Activated CD8-positive, alpha-beta T cell treated with anti-CD3 and anti-CD28 coated beads for 36 hours (primary cell): ENCODE results near the gene ZNF133. TPM values are rescaled to one million over a fixed set of nuclear protein-coding genes. Genes with fewer than 3 reads are reported as not detected.
"Not testable (repeated sequence)": the region's sequence is repeated elsewhere in the genome, so short reads cannot be mapped to it uniquely, and the experiment has no call there.

Experiments
- ATAC-seq: fragments of 200-7000 bp; cut with Tn5 transposase; one replicate; pipeline ENCODE4 v1.10.0; 2021; ENCODE audit warnings: mild to moderate bottlenecking, moderate library complexity
- CTCF ChIA-PET: fragments of 350-600 bp; sonication (Branson Sonifier 250); formaldehyde crosslinking; loops from one replicate; lab custom pipeline; 2021; ENCODE audit warnings: antibody characterized with exemption; lab: Charles Lee
- POLR2A ChIA-PET: fragments of 350-600 bp; sonication (Branson Sonifier 250); formaldehyde crosslinking; loops from one replicate; lab custom pipeline; 2021; ENCODE audit warnings: antibody characterized with exemption; lab: Charles Lee
- DNase-seq: peaks from one replicate; pipeline ENCODE4 v3.0.0-alpha.2; 2020
- H3K27ac Mint-ChIP-seq: one replicate; pipeline ENCODE4 v1.8.0; 2021; ENCODE audit warnings: mild to moderate bottlenecking, mixed read lengths
- H3K27me3 Mint-ChIP-seq: one replicate; pipeline ENCODE4 v1.8.0; 2021; ENCODE audit warnings: mixed read lengths
- H3K36me3 Mint-ChIP-seq: one replicate; pipeline ENCODE4 v1.8.0; 2021; ENCODE audit warnings: low read depth, mixed read lengths
- H3K4me1 Mint-ChIP-seq: one replicate; pipeline ENCODE4 v1.8.0; 2021; ENCODE audit warnings: low read depth, mixed read lengths
- H3K4me3 Mint-ChIP-seq: one replicate; pipeline ENCODE4 v1.8.0; 2021; ENCODE audit warnings: mild to moderate bottlenecking, moderate library complexity, mixed read lengths
- H3K9me3 Mint-ChIP-seq: one replicate; pipeline ENCODE4 v1.8.0; 2021; ENCODE audit warnings: mixed read lengths
- CTCF ChIP-seq: fragments of 200-600 bp; IDR thresholded peaks from one replicate; pipeline ENCODE4 v1.8.0; 2022; ENCODE audit warnings: antibody characterized with exemption, mild to moderate bottlenecking
- intact Hi-C: fragments of 100-400 bp; cut with micrococcal nuclease; formaldehyde crosslinking; loops from one replicate; pipeline ENCODE4 v1.10.0; 2022
- total RNA-seq, 2 experiments: library from RNA; stranded (reverse); gene quantifications; one replicate each; pipeline ENCODE4 v1.2.3, GENCODE V29; 2021

ZNF133 gene
- total RNA-seq, 2 experiments from 2014 or later = 8.0 TPM

GRCh38 chr20:18267815-18268214 is 20.5 kb upstream of the ZNF133 start:
- Mint-ChIP-seq H3K27me3 (peaks cover 19% of the 10 kb centered on the region), H3K4me1 (no peaks in the 10 kb centered on the region), H3K36me3 (no peaks in the 10 kb centered on the region), H3K9me3 (no peaks in the 10 kb centered on the region), H3K27ac (no peak overlapping the region), H3K4me3 (no peak overlapping the region)
- ATAC-seq (no peak), DNase-seq (no peak)
- POLR2A ChIA-PET = no interaction called here
- intact Hi-C loops = no loop called here
- CTCF ChIA-PET = interaction anchor here (1.8 kb wide), 1 partner anchor 8 kb away, joined by 7 read pairs; no protein-coding TSS in a partner anchor
- no peak for TF ChIP-seq CTCF

- no peaks in the 10 kb centered on the region for H3K36me3 Mint-ChIP-seq
- ATAC-seq (no peak), DNase-seq (no peak)
- no peak overlapping the region for H3K4me3 Mint-ChIP-seq
- no peaks in the 10 kb centered on the region for H3K4me1 Mint-ChIP-seq
- no peak for TF ChIP-seq CTCF
- intact Hi-C loops = no loop called here
- peaks cover 24% of the 10 kb centered on the region for H3K27me3 Mint-ChIP-seq
- H3K9me3 Mint-ChIP-seq = no peaks in the 10 kb centered on the region
- POLR2A ChIA-PET = interaction anchor here (1.1 kb wide), 1 partner anchor 296 kb away, joined by 3 read pairs; the partner anchor contains the start of gene SMIM26
- CTCF ChIA-PET = no interaction called here
- H3K27ac Mint-ChIP-seq = no peak overlapping the region
Measured at GRCh38 chr20:18271160-18271559, 17.2 kb upstream of the ZNF133 start.

GRCh38 chr20:18272451-18272850 is 15.9 kb upstream of the ZNF133 start:
- peaks cover 4% of the 10 kb centered on the region for H3K4me1 Mint-ChIP-seq
- TF ChIP-seq CTCF = no peak
- no peaks in the 10 kb centered on the region for H3K36me3 Mint-ChIP-seq
- H3K27ac Mint-ChIP-seq = no peak overlapping the region
- ATAC-seq (no peak), DNase-seq (no peak)
- intact Hi-C loops = no loop called here
- H3K27me3 Mint-ChIP-seq = peaks cover 23% of the 10 kb centered on the region
- H3K4me3 Mint-ChIP-seq = no peak overlapping the region
- no peaks in the 10 kb centered on the region for H3K9me3 Mint-ChIP-seq
- ChIA-PET POLR2A (no interaction called here), CTCF (no interaction called here)

- CTCF ChIA-PET = interaction anchor here (1.5 kb wide), 1 partner anchor 14 kb away, joined by 4 read pairs; no protein-coding TSS in a partner anchor
- no peak for ATAC-seq
- no peak for DNase-seq
- Mint-ChIP-seq H3K27me3 (peaks cover 21% of the 10 kb centered on the region), H3K27ac (no peak overlapping the region), H3K4me1 (peaks cover 4% of the 10 kb centered on the region), H3K9me3 (no peaks in the 10 kb centered on the region), H3K4me3 (no peak overlapping the region), H3K36me3 (no peaks in the 10 kb centered on the region)
- intact Hi-C loops = no loop called here
- TF ChIP-seq CTCF = no peak
- POLR2A ChIA-PET = no interaction called here
Measured at GRCh38 chr20:18273738-18274137, 14.6 kb upstream of the ZNF133 start.

GRCh38 chr20:18275960-18276359 is 12.4 kb upstream of the ZNF133 start:
- DNase-seq, H3K9me3 Mint-ChIP-seq, H3K4me1 Mint-ChIP-seq, H3K4me3 Mint-ChIP-seq, POLR2A ChIA-PET, ATAC-seq, H3K27ac Mint-ChIP-seq, H3K36me3 Mint-ChIP-seq: not testable (repeated sequence)
- intact Hi-C loops = loop anchor here (5.0 kb wide), 1 partner anchor 139 kb away; the partner anchor contains the start of genes KAT14 and PET117
- H3K27me3 Mint-ChIP-seq = peaks cover 35% of the 10 kb centered on the region
- CTCF ChIA-PET = interaction anchor here (0.7 to 2.4 kb wide), 9 partner anchors 8 to 305 kb away, joined by 3 to 10 read pairs (median 3); partner anchors contain the start of gene ZNF133
